HEK293 (cell line): Measurements from ENCODE around the gene LRP5.

Source experiments
- CTCF ChIA-PET: fragments of 350-600 bp; formaldehyde crosslinking; extraction: SDS; loops from one replicate; lab custom pipeline; 2021; ENCODE audit warnings: antibody characterized with exemption; lab: Yijun Ruan, JAX
- POLR2A ChIA-PET: fragments of 300-600 bp; formaldehyde crosslinking; extraction: SDS; loops from one replicate; lab custom pipeline; 2020; ENCODE audit warnings: antibody characterized with exemption, inconsistent platforms; lab: Yijun Ruan, JAX
- H3K27ac ChIP-seq: fragments of 200-500 bp; sonication (Bioruptor generic); 2 replicates; pipeline ENCODE4 v1.5.1; 2014; ENCODE audit warnings: low read depth, low read length, control low read depth, inconsistent platforms; ENCODE audit errors: extremely low read depth
- H3K36me3 ChIP-seq, 2 experiments: fragments of 200-500 bp in 1 of 2; sonication (Bioruptor generic) in 1 of 2; 1 replicate in 1 of 2; 2 replicates in 1 of 2; pipeline ENCODE4 v1.5.1; 2014 to 2017; ENCODE audit warnings: inconsistent platforms in 2 of 2, low read length in 2 of 2; ENCODE audit not compliant: control insufficient read depth in 2 of 2, insufficient read depth in 1 of 2
- H3K4me1 ChIP-seq: fragments of 200-500 bp; sonication (Bioruptor generic); 2 replicates; pipeline ENCODE4 v1.5.1; 2014; ENCODE audit warnings: mild to moderate bottlenecking, low read length, inconsistent platforms; ENCODE audit not compliant: control insufficient read depth, insufficient read depth
- H3K4me3 ChIP-seq: 2 replicates; pipeline ENCODE4 v1.5.1; 2011; ENCODE audit warnings: low read depth, mild to moderate bottlenecking, control low read depth, low read length, moderate library complexity
- H3K9me3 ChIP-seq: fragments of 200-500 bp; sonication (Bioruptor generic); 2 replicates; pipeline ENCODE4 v1.5.1; 2014; ENCODE audit warnings: low read depth, low read length, inconsistent platforms; ENCODE audit not compliant: control insufficient read depth, insufficient read depth
- GLI4 ChIP-seq: fragments of 450-650 bp; formaldehyde crosslinking; IDR thresholded peaks from 2 replicates; pipeline ENCODE4 v1.5.1; 2016; ENCODE audit warnings: missing biosample characterization, missing genetic modification characterization
- PRDM6 ChIP-seq: fragments of 450-650 bp; formaldehyde crosslinking; IDR thresholded peaks from 2 replicates; pipeline ENCODE4 v1.5.1; 2017; ENCODE audit warnings: missing biosample characterization, missing genetic modification characterization
- WT1 ChIP-seq: fragments of 450-650 bp; formaldehyde crosslinking; IDR thresholded peaks from 2 replicates; pipeline ENCODE4 v1.5.1; 2016; ENCODE audit warnings: missing biosample characterization, missing genetic modification characterization
- ZBTB49 ChIP-seq: fragments of 450-650 bp; formaldehyde crosslinking; IDR thresholded peaks from 2 replicates; pipeline ENCODE4 v1.5.1; 2016; ENCODE audit warnings: missing biosample characterization, missing genetic modification characterization, low read depth
- ZFHX2 ChIP-seq: fragments of 450-650 bp; formaldehyde crosslinking; conservative IDR thresholded peaks from 2 replicates; pipeline ENCODE4 v1.5.1; 2016; ENCODE audit warnings: missing biosample characterization, missing genetic modification characterization
- ZIC2 ChIP-seq: fragments of 450-650 bp; formaldehyde crosslinking; IDR thresholded peaks from 2 replicates; pipeline ENCODE4 v1.5.1; 2016; ENCODE audit warnings: missing biosample characterization, missing genetic modification characterization
- ZNF112 ChIP-seq: fragments of 450-650 bp; formaldehyde crosslinking; IDR thresholded peaks from 2 replicates; pipeline ENCODE4 v1.5.0; 2017; ENCODE audit warnings: missing biosample characterization, missing genetic modification characterization
- ZNF133 ChIP-seq: fragments of 450-650 bp; formaldehyde crosslinking; IDR thresholded peaks from 2 replicates; pipeline ENCODE4 v1.5.1; 2016; ENCODE audit warnings: missing biosample characterization, missing genetic modification characterization
- ZNF19 ChIP-seq: fragments of 450-650 bp; formaldehyde crosslinking; IDR thresholded peaks from 2 replicates; pipeline ENCODE4; 2016; ENCODE audit warnings: missing biosample characterization, missing genetic modification characterization, low read depth
- ZNF202 ChIP-seq: fragments of 450-650 bp; formaldehyde crosslinking; IDR thresholded peaks from 2 replicates; pipeline ENCODE4 v1.5.1; 2016; ENCODE audit warnings: missing biosample characterization, missing genetic modification characterization, borderline replicate concordance
- ZNF211 ChIP-seq: fragments of 450-650 bp; formaldehyde crosslinking; IDR thresholded peaks from 2 replicates; pipeline ENCODE4 v1.5.1; 2016; ENCODE audit warnings: low read depth, missing biosample characterization, missing genetic modification characterization
- ZNF239 ChIP-seq: fragments of 450-650 bp; formaldehyde crosslinking; IDR thresholded peaks from 2 replicates; pipeline ENCODE4 v1.5.1; 2016; ENCODE audit warnings: missing biosample characterization, missing genetic modification characterization
- ZNF335 ChIP-seq: fragments of 450-650 bp; formaldehyde crosslinking; conservative IDR thresholded peaks from 2 replicates; pipeline ENCODE4 v1.5.1; 2016; ENCODE audit warnings: missing biosample characterization, missing genetic modification characterization
- ZNF341 ChIP-seq: fragments of 450-650 bp; formaldehyde crosslinking; IDR thresholded peaks from 2 replicates; pipeline ENCODE4; 2016; ENCODE audit warnings: low read depth, missing biosample characterization, missing genetic modification characterization
- ZNF391 ChIP-seq: fragments of 450-650 bp; formaldehyde crosslinking; IDR thresholded peaks from 2 replicates; pipeline ENCODE4 v1.5.1; 2016; ENCODE audit warnings: low read depth, missing biosample characterization, missing genetic modification characterization, borderline replicate concordance
- ZNF394 ChIP-seq: fragments of 450-650 bp; formaldehyde crosslinking; IDR thresholded peaks from 2 replicates; pipeline ENCODE4 v1.5.1; 2016; ENCODE audit warnings: missing biosample characterization, missing genetic modification characterization, mild to moderate bottlenecking, moderate library complexity, borderline replicate concordance
- ZNF416 ChIP-seq: fragments of 450-650 bp; formaldehyde crosslinking; IDR thresholded peaks from 2 replicates; pipeline ENCODE4 v1.5.1; 2016; ENCODE audit warnings: missing biosample characterization, missing genetic modification characterization
- ZNF529 ChIP-seq: fragments of 450-650 bp; formaldehyde crosslinking; IDR thresholded peaks from 2 replicates; pipeline ENCODE4 v1.5.1; 2017; ENCODE audit warnings: missing genetic modification characterization, missing biosample characterization; ENCODE audit not compliant: insufficient replicate concordance
- ZNF549 ChIP-seq: fragments of 450-650 bp; IDR thresholded peaks from 2 replicates; pipeline ENCODE4 v1.5.1; 2018; ENCODE audit warnings: missing biosample characterization, missing genetic modification characterization, mild to moderate bottlenecking, inconsistent platforms, moderate library complexity
- ZNF561 ChIP-seq: fragments of 450-650 bp; IDR thresholded peaks from 2 replicates; pipeline ENCODE4 v1.5.1; 2018; ENCODE audit warnings: missing biosample characterization, missing genetic modification characterization, borderline replicate concordance
- ZNF571 ChIP-seq: fragments of 450-650 bp; formaldehyde crosslinking; IDR thresholded peaks from 2 replicates; pipeline ENCODE4 v1.5.0; 2017; ENCODE audit warnings: missing biosample characterization, missing genetic modification characterization
- ZNF580 ChIP-seq: fragments of 450-650 bp; formaldehyde crosslinking; IDR thresholded peaks from 2 replicates; pipeline ENCODE4 v1.5.1; 2016; ENCODE audit warnings: missing biosample characterization, missing genetic modification characterization
- ZNF624 ChIP-seq: fragments of 450-650 bp; formaldehyde crosslinking; IDR thresholded peaks from 2 replicates; pipeline ENCODE4 v1.5.1; 2017; ENCODE audit warnings: missing biosample characterization, missing genetic modification characterization
- ZNF626 ChIP-seq: fragments of 450-650 bp; sonication (Bioruptor Pico); formaldehyde crosslinking; IDR thresholded peaks from 2 replicates; pipeline ENCODE4 v1.5.1; 2018; ENCODE audit warnings: missing biosample characterization, missing genetic modification characterization, inconsistent platforms
- ZNF747 ChIP-seq: fragments of 450-650 bp; formaldehyde crosslinking; IDR thresholded peaks from 2 replicates; pipeline ENCODE4 v1.5.1; 2016; ENCODE audit warnings: missing biosample characterization, missing genetic modification characterization
- ZSCAN23 ChIP-seq: fragments of 450-650 bp; formaldehyde crosslinking; IDR thresholded peaks from 2 replicates; pipeline ENCODE4 v1.5.1; 2016; ENCODE audit warnings: missing biosample characterization, missing genetic modification characterization

Gene LRP5

GRCh38 chr11:68373189-68373814 is 60.9 kb downstream of the LRP5 start (continued):
- TF ChIP-seq ZNF549 (tag by site-specific recombination) (no peak), ZNF747 (tag by site-specific recombination) (no peak), PRDM6 (tag by site-specific recombination) (no peak), ZNF133 (no peak), ZNF416 (tag by site-specific recombination) (no peak)

- no peak overlapping the region for H3K27ac ChIP-seq
- ChIA-PET POLR2A (no interaction called here), CTCF (interaction anchor here (0.6 to 1.7 kb wide), 2 partner anchors 10 to 46 kb away, joined by 3 to 4 read pairs; no protein-coding TSS in a partner anchor)
- no peaks in the 10 kb centered on the region for H3K4me1 ChIP-seq
- peaks cover 0 to 6% of the 10 kb centered on the region in 2 experiments; a peak in 1 of 3 replicates for H3K36me3 ChIP-seq
- TF ChIP-seq ZNF341 (tag by site-specific recombination) (peak; percentile 52), ZIC2 (no peak), ZNF391 (no peak), ZNF529 (no peak)
- H3K9me3 ChIP-seq, result no peaks in the 10 kb centered on the region
- no peak overlapping the region for H3K4me3 ChIP-seq
Measured at GRCh38 chr11:68373815-68374501, 61.6 kb downstream of the LRP5 start.

- Histone ChIP-seq H3K36me3 (peaks cover 0 to 3% of the 10 kb centered on the region in 2 experiments; a peak in 1 of 3 replicates), H3K4me1 (no peaks in the 10 kb centered on the region), H3K4me3 (no peak overlapping the region), H3K27ac (no peak overlapping the region), H3K9me3 (no peaks in the 10 kb centered on the region)
- ChIA-PET CTCF (no interaction called here), POLR2A (no interaction called here)
- TF ChIP-seq ZNF202 (tag by site-specific recombination), result no peak
- no peak for TF ChIP-seq ZNF580
- no peak for TF ChIP-seq ZNF571 (tag by site-specific recombination)
- no peak for TF ChIP-seq ZFHX2 (tag by site-specific recombination)
- TF ChIP-seq ZNF561 (tag by site-specific recombination), result no peak
- TF ChIP-seq PRDM6 (tag by site-specific recombination), result no peak
- no peak for TF ChIP-seq ZSCAN23
- no peak for TF ChIP-seq WT1 (tag by site-specific recombination)
- no peak for TF ChIP-seq ZNF626
- no peak for TF ChIP-seq GLI4
- TF ChIP-seq ZNF112 (tag by site-specific recombination), result no peak
- no peak for TF ChIP-seq ZNF239 (tag by site-specific recombination)
- no peak for TF ChIP-seq ZBTB49 (tag by site-specific recombination)
- TF ChIP-seq ZIC2, result no peak
- TF ChIP-seq ZNF624, result no peak
- no peak for TF ChIP-seq ZNF211 (tag by site-specific recombination)
- no peak for TF ChIP-seq ZNF335 (tag by site-specific recombination)
- TF ChIP-seq ZNF394 (tag by site-specific recombination), result no peak
- no peak for TF ChIP-seq ZNF19 (tag by site-specific recombination)
Measured at GRCh38 chr11:68374531-68374930, 62.1 kb downstream of the LRP5 start.
